Measurements from ENCODE around the gene JARID2. TPM values are rescaled to one million over a fixed set of nuclear protein-coding genes. Genes with fewer than 3 reads are reported as not detected.
A peak's percentile ranks its signal among the peaks of the same experiment; 100 is the strongest.

The JARID2 gene
- total and polyA plus RNA-seq, 2 of the 4 experiments (the other 2 are of a cell fraction): 9.6 to 12.9 TPM

- BruUV-seq (replicated peaks): no TSS peak
- Histone ChIP-seq H2AK5ac (ENCODE audit: low read depth, low read length) (peak overlapping the region; percentile 44; the same call in 1 of the 2 replicates), H2AK9ac (replicated peaks; ENCODE audit: low read depth, low read length, poor library complexity) (no peak overlapping the region), H3K23ac (ENCODE audit: low read depth, low read length) (no peak overlapping the region), H4K8ac (ENCODE audit: low read depth in 2 of 2, low read length in 2 of 2) (no peak overlapping the region), H3K9me1 (ENCODE audit: insufficient read depth, low read length) (peaks cover 35% of the 10 kb centered on the region), H4K91ac (ENCODE audit: insufficient read depth, low read depth, low read length) (no peak overlapping the region), H3K27ac (ENCODE audit: insufficient read depth, low read length) (no peak overlapping the region), H3K79me1 (ENCODE audit: low read depth in 1 of 2, low read length in 2 of 2) (peaks cover 36 to 83% of the 10 kb centered on the region in 2 experiments), H3K18ac (ENCODE audit: low read depth, low read length) (no peak overlapping the region; the same call in 1 of the 2 replicates), H4K5ac (ENCODE audit: low read depth, low read length) (no peak overlapping the region), H2BK5ac (ENCODE audit: low read depth, low read length, poor library complexity, severe bottlenecking) (no peak overlapping the region), H3K14ac (replicated peaks; ENCODE audit: low read depth, low read length) (0 out of 2 replicates have a peak overlapping the region, but pooled peaks have one; percentile 17), H3K9me3 (ENCODE audit: control insufficient read depth, insufficient read depth, low read length) (no peaks in the 10 kb centered on the region), H3K4ac (ENCODE audit: low read depth, low read length) (no peak overlapping the region), H3K36me3 (ENCODE audit: control insufficient read depth, insufficient read depth, low read length) (peaks cover 13% of the 10 kb centered on the region), H3K4me1 (ENCODE audit: control insufficient read depth, insufficient read depth, low read length) (peaks cover 33% of the 10 kb centered on the region), H2AFZ (replicated peaks; ENCODE audit: low read length, poor library complexity) (no peak overlapping the region), H4K20me1 (ENCODE audit: insufficient read depth, low read length) (peaks cover 26% of the 10 kb centered on the region), H3K4me2 (ENCODE audit: low read depth, low read length) (no peak overlapping the region), H3K56ac (ENCODE audit: extremely low read depth, insufficient read depth, low read length) (no peak overlapping the region), H3K27me3 (ENCODE audit: control insufficient read depth, insufficient read depth, low read length) (no peaks in the 10 kb centered on the region), H3K9ac (ENCODE audit: low read depth, low read length) (no peak overlapping the region), H2BK120ac (ENCODE audit: low read depth, low read length) (0 out of 2 replicates have a peak overlapping the region, but pooled peaks have one; percentile 4), H2BK20ac (ENCODE audit: low read depth, low read length) (peak overlapping the region; percentile 11; the same call in 1 of the 2 replicates), H2BK15ac (ENCODE audit: low read depth, low read length) (0 out of 3 replicates have a peak overlapping the region, but pooled peaks have one; percentile 20), H3K4me3 (ENCODE audit: insufficient read depth, low read depth, low read length) (no peak overlapping the region)
- TF ChIP-seq SMC3 (IDR thresholded peaks at IDR 0.05; ENCODE audit: low read depth, low read length) (no peak), USF2 (IDR thresholded peaks at IDR 0.05; ENCODE audit: low read depth, low read length) (no peak), RAD21 (IDR thresholded peaks at IDR 0.05; ENCODE audit: low read length) (no peak), MAZ (IDR thresholded peaks at IDR 0.05; ENCODE audit: borderline replicate concordance, low read depth, low read length) (no peak), CTCF (conservative IDR thresholded peaks at IDR 0.05; ENCODE audit: low read depth, low read length) (no peak), CHD1 (IDR thresholded peaks at IDR 0.05; ENCODE audit: low read depth, low read length) (no peak)
- CTCF ChIA-PET: no interaction called here
- DNase-seq (no peak), ATAC-seq (ENCODE audit: low read depth) (no peak)
- dilution Hi-C loops (cut with HindIII; ENCODE audit: low sequenced_read_pairs, unreplicated experiment) (no loop called here), in situ Hi-C loops (cut with MboI; ENCODE audit: low sequenced_read_pairs) (no loop called here), intact Hi-C loops (cut with micrococcal nuclease) (loop anchor here (10.0 kb wide), 1 partner anchor 410 kb away; no protein-coding TSS in a partner anchor)
- POLR2A ChIA-PET (ENCODE audit: unreplicated experiment): no interaction called here
- 71% methylated on average over 4 of the region's 6 CpGs; no CpG with 5 or more reads in 1 of the 2 experiments for WGBS, 2 experiments (ENCODE audit: extremely low coverage in 2 of 2, insufficient read length in 1 of 2)
Observed at GRCh38 chr6:15475261-15475660, 229.4 kb downstream of the JARID2 start.
